Endothelial cell of umbilical vein (primary cell): ENCODE data around the gene TAPBP. TPM values are rescaled to one million over a fixed set of nuclear protein-coding genes. Genes with fewer than 3 reads are reported as not detected.
"Not testable (repeated sequence)": the region's sequence is repeated elsewhere in the genome, so short reads cannot be mapped to it uniquely, and the experiment has no call there.

Experiments
- BruUV-seq: library from RNA; stranded (reverse); fragments of 400-500 nt; replicated peaks from 2 replicates; lab custom pipeline; 2021; lab: Mats Ljungman, UMichigan
- CTCF ChIA-PET: fragments of 300-600, 350-600 bp; sonication (Branson Sonifier 250); formaldehyde crosslinking; loops from one replicate; lab custom pipeline; 2021; ENCODE audit warnings: antibody characterized with exemption, inconsistent platforms; lab: Charles Lee
- POLR2A ChIA-PET: fragments of 300-600, 350-600 bp; sonication (Branson Sonifier 250); formaldehyde crosslinking; loops from one replicate; lab custom pipeline; 2021; ENCODE audit warnings: antibody characterized with exemption, inconsistent platforms; lab: Charles Lee
- DNase-seq: peaks from one replicate; pipeline ENCODE4 v3.0.0-alpha.2; 2011; ENCODE audit warnings: low read depth, low spot score
- FAIRE-seq: peaks from 2 replicates; lab custom pipeline; 2011; peaks lifted over from hg19 to GRCh38; lab: Jason Lieb, UNC
- H2AFZ ChIP-seq: 2 replicates; pipeline ENCODE4 v1.6.0; 2012; ENCODE audit warnings: low read depth, low read length, control low read depth, inconsistent platforms
- H3K27ac ChIP-seq: 2 replicates; pipeline ENCODE4 v1.5.1; 2011; ENCODE audit warnings: low read depth, mild to moderate bottlenecking, control low read depth, low read length, moderate library complexity; ENCODE audit not compliant: insufficient read depth
- H3K27me3 ChIP-seq, 2 experiments: 2 replicates each; pipeline versions ENCODE4 v1.6.0 to v1.6.1; 2011; ENCODE audit warnings: low read length in 2 of 2, mixed read lengths in 1 of 2; ENCODE audit not compliant: control insufficient read depth in 2 of 2, insufficient read depth in 2 of 2
- H3K36me3 ChIP-seq, 2 experiments: 2 replicates in 1 of 2; 3 replicates in 1 of 2; pipeline ENCODE4 v1.5.1; 2011; ENCODE audit warnings: low read length in 2 of 2, mild to moderate bottlenecking in 1 of 2, moderate library complexity in 1 of 2; ENCODE audit not compliant: control insufficient read depth in 2 of 2, insufficient read depth in 2 of 2; ENCODE audit errors: extremely low read depth in 1 of 2
- H3K4me1 ChIP-seq: 3 replicates; pipeline ENCODE4 v1.5.1; 2011; ENCODE audit warnings: mild to moderate bottlenecking, low read length; ENCODE audit not compliant: control insufficient read depth, insufficient read depth; ENCODE audit errors: extremely low read depth
- H3K4me2 ChIP-seq: 2 replicates; pipeline ENCODE4 v1.6.1; 2011; ENCODE audit warnings: low read length, control low read depth, mixed read lengths; ENCODE audit not compliant: insufficient read depth
- H3K4me3 ChIP-seq, 3 experiments: fragments of 200-600 bp in 1 of 3; sonication (generic), shearing (Covaris generic) in 1 of 3; replicated peaks in 1 of 3; 2 replicates each; pipeline ENCODE4 v1.5.1; 2011 to 2016; ENCODE audit warnings: control low read depth in 3 of 3, low read length in 3 of 3, mild to moderate bottlenecking in 2 of 3, inconsistent platforms in 1 of 3, low read depth in 1 of 3, moderate library complexity in 1 of 3; ENCODE audit not compliant: insufficient read depth in 1 of 3
- H3K79me2 ChIP-seq: 2 replicates; pipeline ENCODE4 v1.6.0; 2012; ENCODE audit warnings: low read length, inconsistent platforms; ENCODE audit not compliant: control insufficient read depth, insufficient read depth
- H3K9ac ChIP-seq: replicated peaks from 2 replicates; pipeline ENCODE3; 2011; ENCODE audit warnings: low read length, control low read depth; ENCODE audit not compliant: insufficient read depth; ENCODE audit errors: extremely low read depth
- H3K9me1 ChIP-seq: replicated peaks from 3 replicates; pipeline ENCODE4 v1.6.0; 2011; ENCODE audit warnings: mild to moderate bottlenecking, low read length; ENCODE audit not compliant: control insufficient read depth, insufficient read depth; ENCODE audit errors: extremely low read depth
- H3K9me3 ChIP-seq: replicated peaks from 2 replicates; pipeline ENCODE4 v1.5.1; 2012; ENCODE audit warnings: low read length, inconsistent platforms; ENCODE audit not compliant: control insufficient read depth, insufficient read depth
- H4K20me1 ChIP-seq: replicated peaks from 2 replicates; pipeline ENCODE3; 2011; ENCODE audit warnings: mild to moderate bottlenecking, low read length; ENCODE audit not compliant: control insufficient read depth, insufficient read depth; ENCODE audit errors: extremely low read depth
- EZH2 ChIP-seq: IDR thresholded peaks from 2 replicates; pipeline ENCODE4 v1.6.1; 2012; ENCODE audit warnings: borderline replicate concordance, low read depth, mild to moderate bottlenecking, moderate library complexity, low read length, inconsistent platforms; ENCODE audit not compliant: severe bottlenecking
- FOS ChIP-seq: IDR thresholded peaks from 2 replicates; pipeline ENCODE4 v1.6.1; 2011; ENCODE audit warnings: mild to moderate bottlenecking, low read length, moderate library complexity, borderline replicate concordance; ENCODE audit not compliant: insufficient read depth
- GATA2 ChIP-seq: IDR thresholded peaks from 2 replicates; pipeline ENCODE4 v1.7.0; 2011; ENCODE audit warnings: low read depth, mild to moderate bottlenecking, moderate library complexity, mixed read lengths, low read length; ENCODE audit not compliant: insufficient read length, insufficient read depth
- JUN ChIP-seq: IDR thresholded peaks from 2 replicates; pipeline ENCODE4 v1.6.1; 2011; ENCODE audit warnings: borderline replicate concordance, low read depth; ENCODE audit not compliant: insufficient read length, insufficient read depth
- MYC ChIP-seq: IDR thresholded peaks from one replicate; pipeline ENCODE4 v1.6.1; 2011; ENCODE audit warnings: mild to moderate bottlenecking, low read depth, low read length
- POLR2A ChIP-seq: IDR thresholded peaks from 2 replicates; pipeline ENCODE4 v1.6.1; 2012; ENCODE audit warnings: low read depth, mild to moderate bottlenecking, control low read depth, low read length
- POLR2AphosphoS5 ChIP-seq: IDR thresholded peaks from 2 replicates; pipeline ENCODE4 v1.6.1; 2012; ENCODE audit warnings: low read depth, mild to moderate bottlenecking, control low read depth, low read length, moderate library complexity; ENCODE audit not compliant: insufficient read depth
- dilution Hi-C: fragments of 300-500 bp; cut with MboI; formaldehyde crosslinking; loops from one replicate; pipeline ENCODE4 v1.15.0; 2019; ENCODE audit warnings: low sequenced_read_pairs; ENCODE audit not compliant: extremely low pct_ligation_motif_present
- intact Hi-C: fragments of 100-400 bp; cut with micrococcal nuclease; formaldehyde crosslinking; loops from one replicate; pipeline ENCODE4 v1.10.0; 2022
- polyA plus RNA-seq, 4 experiments: library from polyadenylated mRNA; depleted of rRNA in 3 of 4; stranded (reverse) in 3 of 4; unstranded in 1 of 4; fragments of >200 nt; gene quantifications; 2 replicates each; pipeline versions ENCODE4 v1.2.1 to v1.2.3, GENCODE V29; 2011 to 2012; ENCODE audit warnings: missing spikeins in 1 of 4
- total RNA-seq: library from RNA; stranded (reverse); gene quantifications from 2 replicates; pipeline ENCODE4 v1.2.3, GENCODE V29; 2021
- TF ChIP-seq, protein P1 (sequence below): IDR thresholded peaks from 2 replicates; pipeline ENCODE4 v1.6.1; 2011; ENCODE audit not compliant: insufficient read depth, insufficient read length
- TF ChIP-seq, protein P2 (sequence below), 2 donors: IDR thresholded peaks; 1 replicate in 1 of 2; 2 replicates in 1 of 2; pipeline ENCODE4 v1.5.1; 2011; ENCODE audit warnings: low read length in 2 of 2, mild to moderate bottlenecking in 2 of 2, moderate library complexity in 2 of 2, control low read depth in 1 of 2, inconsistent platforms in 1 of 2, low read depth in 1 of 2; ENCODE audit not compliant: insufficient read depth in 1 of 2; ENCODE audit errors: extremely low read depth in 1 of 2

The TAPBP gene
- total and polyA plus RNA-seq, 2 donors (not counting 3 experiments of a cell fraction or from before 2014, with no cell fraction given) = 69.6 to 98.0 TPM

GRCh38 chr6:33264015-33264414, 49.9 kb downstream of the TAPBP start:
- no peak overlapping the region for H3K27ac ChIP-seq
- no TSS peak for BruUV-seq
- ChIA-PET POLR2A (no interaction called here), CTCF (interaction anchor here (1.3 kb wide), 1 partner anchor 16 kb away, joined by 3 read pairs; no protein-coding TSS in a partner anchor)
- TF ChIP-seq EZH2 (no peak), MYC (no peak), POLR2AphosphoS5 (no peak), POLR2A (no peak), JUN (no peak), FOS (no peak), GATA2 (no peak)
- TF ChIP-seq, protein P1, sequence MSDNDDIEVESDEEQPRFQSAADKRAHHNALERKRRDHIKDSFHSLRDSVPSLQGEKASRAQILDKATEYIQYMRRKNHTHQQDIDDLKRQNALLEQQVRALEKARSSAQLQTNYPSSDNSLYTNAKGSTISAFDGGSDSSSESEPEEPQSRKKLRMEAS = no peak
- TF ChIP-seq, protein P2, sequence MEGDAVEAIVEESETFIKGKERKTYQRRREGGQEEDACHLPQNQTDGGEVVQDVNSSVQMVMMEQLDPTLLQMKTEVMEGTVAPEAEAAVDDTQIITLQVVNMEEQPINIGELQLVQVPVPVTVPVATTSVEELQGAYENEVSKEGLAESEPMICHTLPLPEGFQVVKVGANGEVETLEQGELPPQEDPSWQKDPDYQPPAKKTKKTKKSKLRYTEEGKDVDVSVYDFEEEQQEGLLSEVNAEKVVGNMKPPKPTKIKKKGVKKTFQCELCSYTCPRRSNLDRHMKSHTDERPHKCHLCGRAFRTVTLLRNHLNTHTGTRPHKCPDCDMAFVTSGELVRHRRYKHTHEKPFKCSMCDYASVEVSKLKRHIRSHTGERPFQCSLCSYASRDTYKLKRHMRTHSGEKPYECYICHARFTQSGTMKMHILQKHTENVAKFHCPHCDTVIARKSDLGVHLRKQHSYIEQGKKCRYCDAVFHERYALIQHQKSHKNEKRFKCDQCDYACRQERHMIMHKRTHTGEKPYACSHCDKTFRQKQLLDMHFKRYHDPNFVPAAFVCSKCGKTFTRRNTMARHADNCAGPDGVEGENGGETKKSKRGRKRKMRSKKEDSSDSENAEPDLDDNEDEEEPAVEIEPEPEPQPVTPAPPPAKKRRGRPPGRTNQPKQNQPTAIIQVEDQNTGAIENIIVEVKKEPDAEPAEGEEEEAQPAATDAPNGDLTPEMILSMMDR (IDR thresholded peaks at IDR 0.05; ENCODE audit: extremely low read depth in 1 of 2, insufficient read depth in 1 of 2, low read depth in 1 of 2, low read length in 2 of 2) = no peak
- H3K27me3 ChIP-seq = no peaks in the 10 kb centered on the region
- dilution Hi-C loops (no loop called here), intact Hi-C loops (no loop called here)
- no peak overlapping the region for H3K4me3 ChIP-seq
- no peak overlapping the region for H3K4me2 ChIP-seq
- no peak for DNase-seq
- peaks cover 4 to 30% of the 10 kb centered on the region in 2 experiments for H3K36me3 ChIP-seq
- no peak for FAIRE-seq
- H3K9me3 ChIP-seq = no peaks in the 10 kb centered on the region
- H3K4me1 ChIP-seq = no peaks in the 10 kb centered on the region
- H3K79me2 ChIP-seq = no peaks in the 10 kb centered on the region
- no peak overlapping the region for H2AFZ ChIP-seq
- H3K9me1 ChIP-seq = no peaks in the 10 kb centered on the region
- no peak overlapping the region for H3K9ac ChIP-seq
- H4K20me1 ChIP-seq = no peaks in the 10 kb centered on the region

DNA sequence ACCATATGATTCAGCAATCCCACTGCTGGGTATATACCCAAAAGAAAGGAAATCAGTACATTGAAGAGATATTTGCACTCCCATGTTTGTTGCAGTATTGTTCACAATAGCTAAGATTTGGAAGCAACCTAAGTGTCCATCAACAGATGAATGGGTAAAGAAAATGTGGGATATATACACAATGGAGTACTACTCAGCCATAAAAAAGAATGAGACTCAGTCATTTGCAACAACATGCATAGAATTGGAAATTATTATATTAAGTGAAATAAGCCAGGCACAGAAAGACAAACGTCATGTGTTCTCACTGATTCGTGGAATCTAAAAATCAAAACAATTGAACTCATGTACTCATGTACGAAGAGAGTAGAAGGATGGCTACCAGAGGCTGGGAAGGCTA, 51.4 kb downstream of the TAPBP start:
- H3K27me3 ChIP-seq, H2AFZ ChIP-seq, dilution Hi-C loops, DNase-seq, H3K27ac ChIP-seq, intact Hi-C loops, H3K9ac ChIP-seq, H4K20me1 ChIP-seq, H3K9me1 ChIP-seq, H3K4me1 ChIP-seq, FAIRE-seq, H3K79me2 ChIP-seq, H3K9me3 ChIP-seq, H3K4me3 ChIP-seq, H3K4me2 ChIP-seq, BruUV-seq: not testable (repeated sequence)
- POLR2A ChIA-PET = interaction anchor here (0.9 kb wide), 1 partner anchor 10 kb away, joined by 4 read pairs; the partner anchor contains the start of genes RPS18 and VPS52
- peaks cover 2 to 20% of the 10 kb centered on the region in 2 experiments for H3K36me3 ChIP-seq
- CTCF ChIA-PET = interaction anchor here (0.6 to 0.8 kb wide), 2 partner anchors 13 to 358 kb away, joined by 3 read pairs; no protein-coding TSS in a partner anchor
